Sigmoid colon (tissue), 4 donors: ENCODE measurements around the gene COG7.

Experiments
- EP300 ChIP-seq, 4 donors: sonication (generic); formaldehyde crosslinking; IDR thresholded peaks; one replicate each; pipeline ENCODE4 v1.6.1; 2017; ENCODE audit warnings: antibody characterized with exemption in 4 of 4
- POLR2AphosphoS5 ChIP-seq, 4 donors: sonication (generic); formaldehyde crosslinking; IDR thresholded peaks; one replicate each; pipeline ENCODE4 v1.6.1; 2017; ENCODE audit warnings: antibody characterized with exemption in 4 of 4
- TF ChIP-seq, protein P1 (sequence below), 4 experiments: fragments of 450-650 bp in 3 of 4; fragments of 200-600 bp in 1 of 4; IDR thresholded peaks; one replicate each; pipeline ENCODE4 v1.5.1; 2016 to 2019; ENCODE audit warnings: antibody characterized with exemption in 4 of 4, mild to moderate bottlenecking in 3 of 4, moderate library complexity in 2 of 4

DNA sequence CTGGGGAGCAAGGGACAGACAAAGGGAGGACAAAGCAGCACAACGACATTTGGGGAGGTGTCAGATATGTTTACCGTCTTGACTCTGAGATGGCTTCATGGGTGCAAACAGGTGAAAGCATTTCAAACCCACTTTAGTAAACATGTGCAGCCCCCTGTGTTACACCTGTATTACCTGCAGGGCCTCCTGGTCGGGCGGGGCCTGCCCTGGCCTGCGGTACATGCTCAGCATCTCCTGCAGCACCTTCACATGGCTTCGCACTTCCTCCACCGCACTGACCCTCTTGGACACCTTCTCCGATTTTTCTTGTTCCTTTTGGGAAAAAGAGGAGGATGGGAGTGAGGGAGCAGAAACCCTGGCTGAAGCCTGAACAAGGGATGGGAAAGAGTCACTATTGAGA, 32.9 kb upstream of the COG7 start:
- TF ChIP-seq, protein P1, sequence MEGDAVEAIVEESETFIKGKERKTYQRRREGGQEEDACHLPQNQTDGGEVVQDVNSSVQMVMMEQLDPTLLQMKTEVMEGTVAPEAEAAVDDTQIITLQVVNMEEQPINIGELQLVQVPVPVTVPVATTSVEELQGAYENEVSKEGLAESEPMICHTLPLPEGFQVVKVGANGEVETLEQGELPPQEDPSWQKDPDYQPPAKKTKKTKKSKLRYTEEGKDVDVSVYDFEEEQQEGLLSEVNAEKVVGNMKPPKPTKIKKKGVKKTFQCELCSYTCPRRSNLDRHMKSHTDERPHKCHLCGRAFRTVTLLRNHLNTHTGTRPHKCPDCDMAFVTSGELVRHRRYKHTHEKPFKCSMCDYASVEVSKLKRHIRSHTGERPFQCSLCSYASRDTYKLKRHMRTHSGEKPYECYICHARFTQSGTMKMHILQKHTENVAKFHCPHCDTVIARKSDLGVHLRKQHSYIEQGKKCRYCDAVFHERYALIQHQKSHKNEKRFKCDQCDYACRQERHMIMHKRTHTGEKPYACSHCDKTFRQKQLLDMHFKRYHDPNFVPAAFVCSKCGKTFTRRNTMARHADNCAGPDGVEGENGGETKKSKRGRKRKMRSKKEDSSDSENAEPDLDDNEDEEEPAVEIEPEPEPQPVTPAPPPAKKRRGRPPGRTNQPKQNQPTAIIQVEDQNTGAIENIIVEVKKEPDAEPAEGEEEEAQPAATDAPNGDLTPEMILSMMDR (IDR thresholded peaks at IDR 0.05): no peak
- TF ChIP-seq POLR2AphosphoS5 (IDR thresholded peaks at IDR 0.05): no peak
- TF ChIP-seq EP300 (IDR thresholded peaks at IDR 0.05): no peak
